ENCODE data around the gene MAP3K2.

The MAP3K2 gene

GRCh38 chr2:127387655-127388422 lies at the start of gene MAP3K2 (continued):
- TF ChIP-seq ZBTB8A (tag by site-specific recombination; IDR thresholded peaks at IDR 0.05), result peak; percentile 73
- no peak for TF ChIP-seq YY2 (tag by site-specific recombination; IDR thresholded peaks at IDR 0.05)
- TF ChIP-seq SP2 (tag by site-specific recombination; IDR thresholded peaks at IDR 0.05), result 0 out of 2 replicates have a peak, but pooled peaks have one; percentile 25
- peak; percentile 49; the same call in 1 of the 2 replicates for TF ChIP-seq KLF1 (tag by site-specific recombination; IDR thresholded peaks at IDR 0.05)
- no peak for TF ChIP-seq ZSCAN23 (tag by site-specific recombination; IDR thresholded peaks at IDR 0.05)
- TF ChIP-seq IKZF3 (tag by site-specific recombination; IDR thresholded peaks at IDR 0.05), result no peak
- TF ChIP-seq ZNF549 (tag by site-specific recombination; IDR thresholded peaks at IDR 0.05), result 0 out of 2 replicates have a peak, but pooled peaks have one; percentile 7
- TF ChIP-seq ZNF837 (tag by site-specific recombination; IDR thresholded peaks at IDR 0.05), result no peak
- no peak for TF ChIP-seq ZBTB44 (tag by site-specific recombination; IDR thresholded peaks at IDR 0.05)
- no peak for TF ChIP-seq ZEB2 (tag by site-specific recombination; IDR thresholded peaks at IDR 0.05)
- 0 out of 2 replicates have a peak, but pooled peaks have one; percentile 18 for TF ChIP-seq ZNF10 (tag by site-specific recombination; IDR thresholded peaks at IDR 0.05)
- no peak for TF ChIP-seq ZNF280C (tag by site-specific recombination; IDR thresholded peaks at IDR 0.05)
- no peak for TF ChIP-seq PATZ1 (tag by site-specific recombination; IDR thresholded peaks at IDR 0.05)
- no peak for TF ChIP-seq ZNF544 (tag by site-specific recombination; IDR thresholded peaks at IDR 0.05)
- TF ChIP-seq ZNF324 (tag by site-specific recombination; IDR thresholded peaks at IDR 0.05), result no peak
- TF ChIP-seq ZSCAN5A (tag by site-specific recombination; IDR thresholded peaks at IDR 0.05), result peak; percentile 48; the same call in 1 of the 2 replicates
- no peak for TF ChIP-seq ZNF560 (tag by site-specific recombination; IDR thresholded peaks at IDR 0.05; ENCODE audit: borderline replicate concordance)
- TF ChIP-seq GFI1B (tag by site-specific recombination; IDR thresholded peaks at IDR 0.05), result no peak
- peak; percentile 81 for TF ChIP-seq ZBTB26 (tag by site-specific recombination; optimal IDR thresholded peaks at IDR 0.05)
- TF ChIP-seq GLIS1 (tag by site-specific recombination; IDR thresholded peaks at IDR 0.05), result peak; percentile 19; the same call in 1 of the 2 replicates
